Measurements from ENCODE around the gene OR2AE1. TPM values are rescaled to one million over a fixed set of nuclear protein-coding genes. Genes with fewer than 3 reads are reported as not detected.

OR2AE1 gene
- total RNA-seq, 1 donor = 0.72 TPM

Small RNA genes lying within 50 kb of the gene (small RNA-seq; reads per million reads assigned to genes)
- gene AC011904.1 = not detected
- gene CYP3A52P = not detected

Other genes with a start within 250 kb of the OR2AE1 start
- under 0.01 TPM in 2 replicates for gene CYP3A5, start 197.0 kb downstream of the OR2AE1 start, total RNA-seq
- not detected in 2 replicates for gene CYP3A7, start 141.8 kb downstream of the OR2AE1 start, total RNA-seq
- gene CYP3A4, start 92.8 kb downstream of the OR2AE1 start, total RNA-seq = not detected in 2 replicates
- gene CYP3A43, start 49.0 kb downstream of the OR2AE1 start, total RNA-seq = not detected in 2 replicates
- gene TRIM4, start 42.5 kb upstream of the OR2AE1 start, total RNA-seq = 26.4 and 29.5 TPM in 2 replicates
- not detected in 2 replicates for gene GJC3, start 52.6 kb upstream of the OR2AE1 start, total RNA-seq
- not detected in 2 replicates for gene AZGP1, start 99.0 kb upstream of the OR2AE1 start, total RNA-seq
- gene ZKSCAN1, start 138.6 kb upstream of the OR2AE1 start, total RNA-seq = 46.0 and 46.3 TPM in 2 replicates
- gene ZSCAN21, start 172.7 kb upstream of the OR2AE1 start, total RNA-seq = 9.8 and 10.9 TPM in 2 replicates
- gene ZNF3, start 204.7 kb upstream of the OR2AE1 start, total RNA-seq = 30.4 and 33.9 TPM in 2 replicates
- 42.4 and 45.6 TPM in 2 replicates for gene COPS6, start 211.9 kb upstream of the OR2AE1 start, total RNA-seq
- 28.6 and 31.2 TPM in 2 replicates for gene MCM7, start 224.4 kb upstream of the OR2AE1 start, total RNA-seq
- 19.5 and 20.0 TPM in 2 replicates for gene AP4M1, start 224.6 kb upstream of the OR2AE1 start, total RNA-seq
- gene TAF6, start 242.3 kb upstream of the OR2AE1 start, total RNA-seq = 33.3 and 36.2 TPM in 2 replicates
- 24.2 and 25.0 TPM in 2 replicates for gene CNPY4, start 242.6 kb upstream of the OR2AE1 start, total RNA-seq
- gene MBLAC1, start 249.9 kb upstream of the OR2AE1 start, total RNA-seq = 2.2 and 2.7 TPM in 2 replicates